GM12872 (cell line): Measurements from ENCODE around the gene DHX29.

Experiments
- TF ChIP-seq, protein P1 (sequence below): IDR thresholded peaks from 3 replicates; pipeline ENCODE4 v1.5.1; 2011; ENCODE audit warnings: low read depth, mild to moderate bottlenecking, low read length, moderate library complexity; ENCODE audit not compliant: insufficient read depth

Gene DHX29, protein sequence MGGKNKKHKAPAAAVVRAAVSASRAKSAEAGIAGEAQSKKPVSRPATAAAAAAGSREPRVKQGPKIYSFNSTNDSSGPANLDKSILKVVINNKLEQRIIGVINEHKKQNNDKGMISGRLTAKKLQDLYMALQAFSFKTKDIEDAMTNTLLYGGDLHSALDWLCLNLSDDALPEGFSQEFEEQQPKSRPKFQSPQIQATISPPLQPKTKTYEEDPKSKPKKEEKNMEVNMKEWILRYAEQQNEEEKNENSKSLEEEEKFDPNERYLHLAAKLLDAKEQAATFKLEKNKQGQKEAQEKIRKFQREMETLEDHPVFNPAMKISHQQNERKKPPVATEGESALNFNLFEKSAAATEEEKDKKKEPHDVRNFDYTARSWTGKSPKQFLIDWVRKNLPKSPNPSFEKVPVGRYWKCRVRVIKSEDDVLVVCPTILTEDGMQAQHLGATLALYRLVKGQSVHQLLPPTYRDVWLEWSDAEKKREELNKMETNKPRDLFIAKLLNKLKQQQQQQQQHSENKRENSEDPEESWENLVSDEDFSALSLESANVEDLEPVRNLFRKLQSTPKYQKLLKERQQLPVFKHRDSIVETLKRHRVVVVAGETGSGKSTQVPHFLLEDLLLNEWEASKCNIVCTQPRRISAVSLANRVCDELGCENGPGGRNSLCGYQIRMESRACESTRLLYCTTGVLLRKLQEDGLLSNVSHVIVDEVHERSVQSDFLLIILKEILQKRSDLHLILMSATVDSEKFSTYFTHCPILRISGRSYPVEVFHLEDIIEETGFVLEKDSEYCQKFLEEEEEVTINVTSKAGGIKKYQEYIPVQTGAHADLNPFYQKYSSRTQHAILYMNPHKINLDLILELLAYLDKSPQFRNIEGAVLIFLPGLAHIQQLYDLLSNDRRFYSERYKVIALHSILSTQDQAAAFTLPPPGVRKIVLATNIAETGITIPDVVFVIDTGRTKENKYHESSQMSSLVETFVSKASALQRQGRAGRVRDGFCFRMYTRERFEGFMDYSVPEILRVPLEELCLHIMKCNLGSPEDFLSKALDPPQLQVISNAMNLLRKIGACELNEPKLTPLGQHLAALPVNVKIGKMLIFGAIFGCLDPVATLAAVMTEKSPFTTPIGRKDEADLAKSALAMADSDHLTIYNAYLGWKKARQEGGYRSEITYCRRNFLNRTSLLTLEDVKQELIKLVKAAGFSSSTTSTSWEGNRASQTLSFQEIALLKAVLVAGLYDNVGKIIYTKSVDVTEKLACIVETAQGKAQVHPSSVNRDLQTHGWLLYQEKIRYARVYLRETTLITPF (N-terminal part only)

DNA sequence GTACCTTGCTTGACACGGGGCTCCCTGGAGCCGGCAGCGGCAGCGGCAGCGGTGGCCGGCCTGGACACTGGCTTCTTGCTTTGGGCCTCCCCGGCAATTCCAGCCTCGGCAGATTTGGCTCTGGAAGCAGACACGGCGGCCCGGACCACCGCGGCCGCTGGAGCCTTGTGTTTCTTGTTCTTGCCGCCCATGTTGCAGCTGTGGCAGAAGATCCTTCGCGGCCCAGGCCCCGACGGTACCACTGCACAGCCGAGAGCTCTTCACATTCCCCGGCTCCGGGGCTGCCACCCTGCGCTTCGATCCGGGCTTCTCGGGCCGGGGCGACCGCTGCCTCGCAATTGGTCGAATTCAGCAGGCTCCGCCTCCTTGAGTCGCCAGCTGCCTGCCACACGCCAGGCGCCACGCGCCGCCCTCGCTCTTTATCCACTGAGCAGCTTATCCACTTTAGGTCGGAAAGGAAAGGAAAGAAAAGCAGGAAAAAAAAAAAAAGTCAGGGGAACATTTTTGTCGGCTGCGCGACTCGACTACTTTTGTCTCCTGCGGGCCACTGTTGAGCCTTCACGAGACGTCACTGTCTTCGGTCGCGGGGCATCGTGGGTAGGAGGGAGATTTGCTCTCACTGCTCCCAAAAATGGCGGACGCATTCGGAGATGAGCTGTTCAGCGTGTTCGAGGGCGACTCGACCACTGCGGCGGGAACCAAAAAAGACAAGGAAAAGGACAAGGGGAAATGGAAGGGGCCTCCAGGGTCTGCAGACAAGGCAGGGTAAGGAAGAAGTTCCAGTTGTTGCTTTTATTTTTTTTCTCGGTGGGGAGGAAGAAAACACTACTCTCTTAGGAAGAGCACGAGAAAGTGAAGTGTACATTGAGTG lies at the start of gene DHX29, which contains the start of gene MTREX:
TSS of gene DHX29 (minus strand) at position 312 of the 871 bp plus-strand sequence. CDS start at position 191, 121 bp downstream.
TSS of gene MTREX (plus strand) at position 607 of the 871 bp plus-strand sequence. CDS start at position 632, 25 bp downstream.
- TF ChIP-seq, protein P1, sequence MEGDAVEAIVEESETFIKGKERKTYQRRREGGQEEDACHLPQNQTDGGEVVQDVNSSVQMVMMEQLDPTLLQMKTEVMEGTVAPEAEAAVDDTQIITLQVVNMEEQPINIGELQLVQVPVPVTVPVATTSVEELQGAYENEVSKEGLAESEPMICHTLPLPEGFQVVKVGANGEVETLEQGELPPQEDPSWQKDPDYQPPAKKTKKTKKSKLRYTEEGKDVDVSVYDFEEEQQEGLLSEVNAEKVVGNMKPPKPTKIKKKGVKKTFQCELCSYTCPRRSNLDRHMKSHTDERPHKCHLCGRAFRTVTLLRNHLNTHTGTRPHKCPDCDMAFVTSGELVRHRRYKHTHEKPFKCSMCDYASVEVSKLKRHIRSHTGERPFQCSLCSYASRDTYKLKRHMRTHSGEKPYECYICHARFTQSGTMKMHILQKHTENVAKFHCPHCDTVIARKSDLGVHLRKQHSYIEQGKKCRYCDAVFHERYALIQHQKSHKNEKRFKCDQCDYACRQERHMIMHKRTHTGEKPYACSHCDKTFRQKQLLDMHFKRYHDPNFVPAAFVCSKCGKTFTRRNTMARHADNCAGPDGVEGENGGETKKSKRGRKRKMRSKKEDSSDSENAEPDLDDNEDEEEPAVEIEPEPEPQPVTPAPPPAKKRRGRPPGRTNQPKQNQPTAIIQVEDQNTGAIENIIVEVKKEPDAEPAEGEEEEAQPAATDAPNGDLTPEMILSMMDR, result no peak

DNA sequence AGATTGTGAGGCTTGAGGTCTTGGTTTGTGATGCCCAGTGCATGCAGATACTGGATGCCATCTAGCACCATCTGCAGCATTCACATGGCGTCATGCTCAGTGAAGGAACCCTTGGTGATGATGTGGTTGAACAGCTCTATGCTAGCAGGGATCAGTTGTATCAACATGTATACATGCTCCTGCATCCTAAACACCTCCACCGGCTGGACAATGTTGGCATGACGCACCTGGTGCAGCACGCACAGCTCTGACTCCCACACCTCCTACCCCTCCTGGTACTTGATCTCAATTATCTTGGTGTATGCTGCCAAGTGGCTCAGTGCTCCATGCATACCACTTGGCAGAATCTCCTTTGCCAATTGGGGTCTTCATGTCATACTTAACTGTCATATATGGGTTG lies 49.4 kb upstream of the DHX29 start:
- TF ChIP-seq, protein P1, result no peak

DNA sequence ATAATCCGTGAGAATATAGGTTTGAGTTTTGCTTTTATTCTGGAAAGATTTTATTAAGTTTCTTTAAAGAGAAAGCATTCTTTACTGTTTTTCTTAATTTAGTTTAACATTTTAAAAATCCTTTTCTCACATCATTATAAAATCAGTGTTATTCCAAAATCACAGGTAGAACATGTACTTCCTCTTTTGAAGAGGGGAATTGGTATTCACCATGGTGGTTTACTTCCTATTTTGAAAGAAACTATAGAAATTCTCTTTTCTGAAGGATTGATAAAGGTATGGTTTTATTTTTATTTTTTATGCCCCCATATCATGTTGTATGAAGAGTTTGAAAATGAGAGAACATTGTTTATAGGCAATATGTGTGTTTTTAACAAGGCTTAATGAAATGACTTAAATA lies 43.3 kb upstream of the DHX29 start:
- TF ChIP-seq, protein P1, result no peak

DNA sequence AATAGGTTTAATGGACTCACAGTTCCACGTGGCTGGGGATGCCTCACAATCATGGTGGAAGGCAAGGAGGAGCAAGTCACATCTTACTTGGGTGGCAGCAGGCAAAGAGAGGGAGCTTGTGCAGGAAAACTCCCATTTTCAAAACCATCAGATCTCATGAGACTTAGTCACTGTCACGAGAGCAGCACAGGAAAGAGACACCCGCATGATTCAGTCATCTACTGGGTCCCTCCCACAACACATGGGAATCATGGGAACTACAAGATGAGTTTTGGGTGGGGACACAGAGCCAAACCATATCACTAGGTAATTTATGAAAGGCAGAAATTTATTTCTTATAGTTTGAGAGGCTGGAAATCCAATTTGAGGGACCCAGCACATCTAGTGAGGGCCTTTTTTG lies 40.3 kb upstream of the DHX29 start:
- TF ChIP-seq, protein P1, result no peak

DNA sequence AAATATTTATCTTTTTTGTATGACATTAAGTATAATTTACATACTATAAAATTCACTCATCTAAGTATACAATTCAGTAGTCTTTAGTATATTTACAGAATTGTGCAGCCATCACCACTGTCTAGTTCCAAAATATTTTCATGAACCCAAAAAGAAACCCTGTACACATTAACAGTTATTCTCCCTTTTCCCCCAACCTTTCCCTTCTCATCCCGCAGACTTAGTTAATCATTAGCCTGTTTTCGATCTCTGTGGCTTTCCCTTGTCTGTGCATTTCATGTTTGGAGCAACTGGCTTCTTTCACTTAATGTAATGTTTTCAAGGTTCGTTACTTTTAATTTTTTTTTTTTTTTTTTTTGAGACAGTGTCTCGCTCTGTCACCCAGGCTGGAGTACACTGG lies 37.8 kb upstream of the DHX29 start:
- TF ChIP-seq, protein P1, result no peak

DNA sequence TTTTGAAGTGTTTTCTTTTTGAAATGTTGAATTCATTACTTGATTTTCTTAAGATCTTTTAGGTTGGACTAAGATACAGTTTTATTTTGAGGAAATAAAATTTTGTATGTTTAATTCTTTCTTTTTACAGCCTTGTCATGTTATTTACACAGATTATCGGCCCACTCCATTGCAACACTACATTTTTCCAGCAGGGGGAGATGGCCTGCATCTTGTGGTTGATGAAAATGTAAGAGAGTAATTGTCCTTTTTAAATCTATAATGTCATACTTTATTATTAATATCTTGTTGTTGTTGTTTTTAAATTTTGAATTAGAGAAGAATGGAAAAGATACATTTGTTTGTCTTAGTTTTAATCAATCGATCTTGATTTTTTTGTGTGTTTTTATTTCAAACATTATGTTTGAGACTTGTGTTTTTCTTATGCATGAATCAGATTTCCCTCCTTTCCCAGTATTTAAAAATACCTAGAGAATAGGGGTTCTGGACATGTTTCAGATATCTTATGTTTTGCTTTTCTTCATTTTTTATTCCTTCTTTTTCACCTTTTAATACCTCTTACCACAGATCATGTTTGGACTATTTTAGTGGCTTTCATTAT lies 37.0 kb upstream of the DHX29 start:
- TF ChIP-seq, protein P1, result peak; percentile 63
